Lower leg skin (tissue), 3 donors: ENCODE measurements around the gene SLC16A12.

Source experiments
- POLR2A ChIP-seq, 2 donors: fragments of 450-650 bp; IDR thresholded peaks; one replicate each; pipeline ENCODE4 v1.6.1; 2016 to 2017; ENCODE audit warnings: antibody characterized with exemption in 2 of 2, mild to moderate bottlenecking in 1 of 2, moderate library complexity in 1 of 2
- TF ChIP-seq, protein P1 (sequence below), 3 donors: fragments of 450-650 bp; IDR thresholded peaks; one replicate each; pipeline ENCODE4 v1.5.1; 2016; ENCODE audit warnings: antibody characterized with exemption in 3 of 3, mild to moderate bottlenecking in 3 of 3, moderate library complexity in 2 of 3

DNA sequence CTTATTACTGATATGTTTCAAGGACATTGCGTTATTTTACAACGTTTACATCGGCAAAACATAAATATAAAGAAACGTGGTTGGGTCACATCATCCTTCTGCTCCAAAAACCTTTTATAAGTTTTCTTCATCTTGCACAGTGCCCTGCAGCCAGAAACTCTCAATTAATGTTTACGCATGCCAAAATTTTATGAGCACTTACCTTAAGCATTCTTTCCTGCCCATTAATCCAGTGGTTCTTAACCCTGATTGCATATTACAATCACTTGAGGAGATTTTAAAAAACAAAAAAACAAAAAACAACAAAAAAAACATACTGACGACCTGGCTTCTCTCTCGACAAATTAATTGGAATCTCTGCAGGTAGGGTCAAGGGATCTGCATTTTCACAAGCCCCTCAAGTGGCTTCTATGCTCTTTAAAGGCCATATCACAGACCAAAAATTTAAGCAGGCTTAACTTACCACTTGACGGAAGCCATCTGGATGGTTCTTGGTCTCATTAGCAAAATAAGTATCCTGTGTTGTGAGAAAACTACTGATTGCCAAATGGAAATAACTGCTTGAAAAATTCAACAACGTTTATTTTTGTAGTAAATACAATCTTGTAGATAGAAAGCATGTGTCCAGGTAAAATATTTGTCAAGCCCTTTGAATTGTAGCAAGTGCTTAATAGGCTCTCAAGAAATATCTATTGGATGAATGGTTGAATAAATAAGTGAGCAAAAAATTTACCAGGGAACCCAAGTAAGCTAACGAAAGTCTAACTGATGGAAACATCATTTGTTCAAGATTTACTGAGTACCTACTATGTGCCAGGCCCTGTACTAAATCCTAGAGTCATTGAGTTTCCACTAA lies 30.9 kb upstream of the SLC16A12 start:
- TF ChIP-seq, protein P1, sequence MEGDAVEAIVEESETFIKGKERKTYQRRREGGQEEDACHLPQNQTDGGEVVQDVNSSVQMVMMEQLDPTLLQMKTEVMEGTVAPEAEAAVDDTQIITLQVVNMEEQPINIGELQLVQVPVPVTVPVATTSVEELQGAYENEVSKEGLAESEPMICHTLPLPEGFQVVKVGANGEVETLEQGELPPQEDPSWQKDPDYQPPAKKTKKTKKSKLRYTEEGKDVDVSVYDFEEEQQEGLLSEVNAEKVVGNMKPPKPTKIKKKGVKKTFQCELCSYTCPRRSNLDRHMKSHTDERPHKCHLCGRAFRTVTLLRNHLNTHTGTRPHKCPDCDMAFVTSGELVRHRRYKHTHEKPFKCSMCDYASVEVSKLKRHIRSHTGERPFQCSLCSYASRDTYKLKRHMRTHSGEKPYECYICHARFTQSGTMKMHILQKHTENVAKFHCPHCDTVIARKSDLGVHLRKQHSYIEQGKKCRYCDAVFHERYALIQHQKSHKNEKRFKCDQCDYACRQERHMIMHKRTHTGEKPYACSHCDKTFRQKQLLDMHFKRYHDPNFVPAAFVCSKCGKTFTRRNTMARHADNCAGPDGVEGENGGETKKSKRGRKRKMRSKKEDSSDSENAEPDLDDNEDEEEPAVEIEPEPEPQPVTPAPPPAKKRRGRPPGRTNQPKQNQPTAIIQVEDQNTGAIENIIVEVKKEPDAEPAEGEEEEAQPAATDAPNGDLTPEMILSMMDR (IDR thresholded peaks at IDR 0.05): no peak
- no peak for TF ChIP-seq POLR2A (IDR thresholded peaks at IDR 0.05)
